ENCODE data around the gene PTGFR.

The PTGFR gene

GRCh38 chr1:78472851-78473496 lies 17.8 kb upstream of the PTGFR start:
- H3K4me2 ChIP-seq (ENCODE audit: low read length), result no peak overlapping the region
- no peaks in the 10 kb centered on the region for H3K27me3 ChIP-seq (ENCODE audit: low read depth, low read length)
- no peaks in the 10 kb centered on the region for H3K36me3 ChIP-seq (replicated peaks; ENCODE audit: low read depth, low read length)
- no peak overlapping the region for H3K27ac ChIP-seq (ENCODE audit: low read length)
- no peaks in the 10 kb centered on the region for H3K9me3 ChIP-seq (ENCODE audit: insufficient read depth, low read length)
- no peak overlapping the region for H3K4me3 ChIP-seq (ENCODE audit: low read length)
- H2AFZ ChIP-seq (ENCODE audit: low read depth, low read length), result no peak overlapping the region
- no peaks in the 10 kb centered on the region for H4K20me1 ChIP-seq (ENCODE audit: insufficient read depth, low read length)
- no peaks in the 10 kb centered on the region for H3K4me1 ChIP-seq (ENCODE audit: low read length)
- no peak overlapping the region for H3K9ac ChIP-seq (ENCODE audit: low read length)
- no peak for TF ChIP-seq CTCF (IDR thresholded peaks at IDR 0.05; ENCODE audit: low read depth, low read length)
- TF ChIP-seq EZH2phosphoT487 (IDR thresholded peaks at IDR 0.05; ENCODE audit: low read depth), result no peak
- no peaks in the 10 kb centered on the region for H3K79me2 ChIP-seq (ENCODE audit: low read length)

- Histone ChIP-seq H2AFZ (ENCODE audit: low read depth, low read length) (no peak overlapping the region), H3K4me3 (ENCODE audit: low read length) (no peak overlapping the region), H3K4me2 (ENCODE audit: low read length) (no peak overlapping the region), H3K9ac (ENCODE audit: low read length) (no peak overlapping the region), H4K20me1 (ENCODE audit: insufficient read depth, low read length) (no peaks in the 10 kb centered on the region), H3K36me3 (replicated peaks; ENCODE audit: low read depth, low read length) (no peaks in the 10 kb centered on the region), H3K9me3 (ENCODE audit: insufficient read depth, low read length) (no peaks in the 10 kb centered on the region), H3K27me3 (ENCODE audit: low read depth, low read length) (no peaks in the 10 kb centered on the region), H3K79me2 (ENCODE audit: low read length) (no peaks in the 10 kb centered on the region), H3K27ac (ENCODE audit: low read length) (no peak overlapping the region), H3K4me1 (ENCODE audit: low read length) (no peaks in the 10 kb centered on the region)
- TF ChIP-seq CTCF (IDR thresholded peaks at IDR 0.05; ENCODE audit: low read depth, low read length), result no peak
- TF ChIP-seq EZH2phosphoT487 (IDR thresholded peaks at IDR 0.05; ENCODE audit: low read depth), result no peak
Observed at GRCh38 chr1:78474092-78474491, 16.7 kb upstream of the PTGFR start.

GRCh38 chr1:78475888-78476610 lies 14.7 kb upstream of the PTGFR start:
- Histone ChIP-seq H3K4me2 (ENCODE audit: low read length) (no peak overlapping the region), H3K27me3 (ENCODE audit: low read depth, low read length) (no peaks in the 10 kb centered on the region), H3K4me3 (ENCODE audit: low read length) (no peak overlapping the region), H3K9ac (ENCODE audit: low read length) (no peak overlapping the region), H4K20me1 (ENCODE audit: insufficient read depth, low read length) (no peaks in the 10 kb centered on the region), H3K27ac (ENCODE audit: low read length) (no peak overlapping the region), H3K79me2 (ENCODE audit: low read length) (no peaks in the 10 kb centered on the region), H3K4me1 (ENCODE audit: low read length) (no peaks in the 10 kb centered on the region), H3K36me3 (replicated peaks; ENCODE audit: low read depth, low read length) (no peaks in the 10 kb centered on the region), H3K9me3 (ENCODE audit: insufficient read depth, low read length) (no peaks in the 10 kb centered on the region), H2AFZ (ENCODE audit: low read depth, low read length) (no peak overlapping the region)
- TF ChIP-seq CTCF (IDR thresholded peaks at IDR 0.05; ENCODE audit: low read depth, low read length) (no peak), EZH2phosphoT487 (IDR thresholded peaks at IDR 0.05; ENCODE audit: low read depth) (no peak)

- no peak for TF ChIP-seq EZH2phosphoT487 (IDR thresholded peaks at IDR 0.05; ENCODE audit: low read depth)
- no peak for TF ChIP-seq CTCF (IDR thresholded peaks at IDR 0.05; ENCODE audit: low read depth, low read length)
- Histone ChIP-seq H2AFZ (ENCODE audit: low read depth, low read length) (no peak overlapping the region), H3K27ac (ENCODE audit: low read length) (no peak overlapping the region), H3K4me2 (ENCODE audit: low read length) (no peak overlapping the region), H4K20me1 (ENCODE audit: insufficient read depth, low read length) (no peaks in the 10 kb centered on the region), H3K36me3 (replicated peaks; ENCODE audit: low read depth, low read length) (no peaks in the 10 kb centered on the region), H3K79me2 (ENCODE audit: low read length) (no peaks in the 10 kb centered on the region), H3K4me3 (ENCODE audit: low read length) (no peak overlapping the region), H3K27me3 (ENCODE audit: low read depth, low read length) (no peaks in the 10 kb centered on the region), H3K4me1 (ENCODE audit: low read length) (no peaks in the 10 kb centered on the region), H3K9ac (ENCODE audit: low read length) (no peak overlapping the region), H3K9me3 (ENCODE audit: insufficient read depth, low read length) (no peaks in the 10 kb centered on the region)
Observed at GRCh38 chr1:78483903-78484302, 6.9 kb upstream of the PTGFR start.
